ENCODE results near the gene PDE10A.
"Not testable (repeated sequence)": the region's sequence is repeated elsewhere in the genome, so short reads cannot be mapped to it uniquely, and the experiment has no call there.

The PDE10A gene

DNA sequence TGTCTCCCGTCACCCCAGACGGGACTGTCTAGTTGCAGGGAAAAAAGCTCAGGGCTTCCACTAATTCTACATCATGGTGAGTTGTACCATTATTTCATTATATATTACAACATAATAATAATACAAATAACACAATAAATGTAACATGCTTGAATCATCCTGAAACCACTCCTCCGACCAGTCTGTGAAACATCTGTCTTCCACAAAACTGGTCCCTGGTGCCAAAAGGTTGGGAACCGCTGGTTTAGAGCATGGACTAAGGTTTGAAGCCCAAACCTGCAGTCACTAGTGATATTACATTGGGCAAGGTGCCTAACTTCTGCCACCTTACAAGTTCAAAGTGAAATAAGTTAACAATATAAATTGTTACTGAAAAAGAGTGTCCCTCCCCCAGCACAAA lies 175.7 kb downstream of the PDE10A start:
- no peak overlapping the region for H3K27ac ChIP-seq (ENCODE audit: low read depth, low read length)
- WGBS = 93% methylated on average over 4 of the region's 4 CpGs
- H3K9me3 ChIP-seq (ENCODE audit: insufficient read depth, low read depth, low read length) = no peaks in the 10 kb centered on the region
- H3K36me3 ChIP-seq (ENCODE audit: insufficient read depth, low read length) = no peaks in the 10 kb centered on the region
- H3K4me1 ChIP-seq (ENCODE audit: insufficient read depth, low read length) = no peaks in the 10 kb centered on the region
- no peaks in the 10 kb centered on the region for H3K27me3 ChIP-seq (ENCODE audit: insufficient read depth, low read length)
- H3K4me3 ChIP-seq (ENCODE audit: low read length) = no peak overlapping the region
- no peak overlapping the region for H3K9ac ChIP-seq (ENCODE audit: low read depth, low read length)

DNA sequence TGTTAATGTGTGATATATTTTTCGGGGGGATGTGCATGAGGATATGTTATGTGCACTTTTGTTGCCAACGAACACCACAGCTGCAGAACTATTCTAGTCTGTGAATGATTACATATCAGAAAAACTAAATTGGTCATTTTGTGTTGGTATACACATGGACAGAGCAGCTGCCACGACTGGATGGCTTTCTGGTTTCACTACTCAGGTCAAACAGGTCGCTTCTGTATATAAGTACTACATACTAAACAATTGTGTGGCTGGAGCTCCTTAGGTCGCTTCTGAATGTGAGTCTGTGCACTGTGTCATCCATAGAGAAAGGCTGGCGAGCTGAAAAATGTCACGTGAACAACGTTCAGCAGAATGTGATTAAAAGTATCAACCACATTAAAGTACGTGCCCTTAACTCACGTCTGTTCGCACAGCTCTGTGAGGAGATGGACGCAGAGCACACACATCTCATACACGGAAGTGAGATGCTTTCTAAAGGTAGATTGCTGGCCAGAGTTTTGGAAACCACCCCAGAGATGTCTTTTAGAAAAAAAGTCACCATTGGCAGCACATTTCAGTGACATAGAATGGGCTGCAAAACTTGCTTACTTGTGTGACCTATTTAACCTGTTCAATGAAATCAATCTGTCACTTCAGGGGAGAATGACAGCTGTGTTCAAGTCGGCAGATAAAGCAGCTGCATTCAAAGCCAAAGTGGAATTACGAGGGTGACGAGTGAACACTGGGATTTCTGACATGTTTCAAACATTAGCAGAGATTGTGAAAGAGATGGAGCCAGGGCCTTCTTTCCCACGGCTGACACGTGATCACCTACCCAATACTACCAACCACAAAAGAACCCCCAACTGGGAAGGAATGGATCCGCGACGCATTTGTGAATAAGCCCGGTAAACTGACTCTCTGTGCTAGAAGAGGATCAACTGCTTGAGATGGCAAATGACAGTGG lies 176.6 kb downstream of the PDE10A start:
- Histone ChIP-seq H3K9me3 (ENCODE audit: insufficient read depth, low read depth, low read length) (no peaks in the 10 kb centered on the region), H3K4me3 (ENCODE audit: low read length) (no peak overlapping the region), H3K27ac (ENCODE audit: low read depth, low read length) (no peak overlapping the region), H3K4me1 (ENCODE audit: insufficient read depth, low read length) (no peaks in the 10 kb centered on the region), H3K9ac (ENCODE audit: low read depth, low read length) (no peak overlapping the region), H3K36me3 (ENCODE audit: insufficient read depth, low read length) (no peaks in the 10 kb centered on the region), H3K27me3 (ENCODE audit: insufficient read depth, low read length) (no peaks in the 10 kb centered on the region)
- WGBS = 85% methylated on average over 21 of the region's 22 CpGs

DNA sequence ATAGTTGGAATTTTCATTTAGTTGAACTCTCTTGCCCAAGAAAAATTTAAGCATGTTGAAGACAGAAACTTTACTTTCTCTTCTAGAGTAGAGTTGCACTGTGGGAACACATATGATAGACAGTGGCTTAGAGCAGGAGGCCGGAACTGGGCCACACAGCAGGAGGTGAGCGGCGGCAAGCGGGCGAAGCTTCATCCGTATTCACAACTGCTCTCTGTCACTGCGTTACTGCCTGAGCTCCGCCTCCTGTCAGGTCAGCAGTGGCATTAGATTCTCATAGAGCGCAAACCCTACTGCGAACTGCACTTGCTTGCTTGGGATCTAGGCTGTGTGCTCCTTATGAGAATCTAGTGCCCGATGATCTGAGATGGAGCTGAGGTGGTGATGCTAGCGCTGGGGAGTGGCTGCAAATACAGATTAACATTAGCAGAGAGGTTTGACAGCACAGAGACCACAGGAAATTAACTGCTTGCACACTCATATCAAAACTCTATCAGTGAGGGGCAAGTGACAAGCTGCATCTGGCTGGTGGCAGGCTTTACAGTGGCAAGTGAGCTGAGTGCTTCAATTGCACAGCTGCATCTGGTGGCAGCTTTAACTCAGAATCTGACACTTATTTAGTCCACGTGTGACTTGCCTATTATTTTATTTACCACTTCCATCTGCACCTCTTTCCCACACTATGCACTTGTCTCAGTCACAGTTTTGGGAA lies 178.7 kb downstream of the PDE10A start:
- H3K36me3 ChIP-seq (ENCODE audit: insufficient read depth, low read length) = no peaks in the 10 kb centered on the region
- H3K9me3 ChIP-seq (ENCODE audit: insufficient read depth, low read depth, low read length) = no peaks in the 10 kb centered on the region
- H3K4me3 ChIP-seq (ENCODE audit: low read length) = no peak overlapping the region
- H3K9ac ChIP-seq (ENCODE audit: low read depth, low read length) = no peak overlapping the region
- H3K27me3 ChIP-seq (ENCODE audit: insufficient read depth, low read length) = no peaks in the 10 kb centered on the region
- H3K4me1 ChIP-seq (ENCODE audit: insufficient read depth, low read length) = no peaks in the 10 kb centered on the region
- WGBS = 76% methylated on average over 13 of the region's 13 CpGs
- H3K27ac ChIP-seq (ENCODE audit: low read depth, low read length) = no peak overlapping the region

DNA sequence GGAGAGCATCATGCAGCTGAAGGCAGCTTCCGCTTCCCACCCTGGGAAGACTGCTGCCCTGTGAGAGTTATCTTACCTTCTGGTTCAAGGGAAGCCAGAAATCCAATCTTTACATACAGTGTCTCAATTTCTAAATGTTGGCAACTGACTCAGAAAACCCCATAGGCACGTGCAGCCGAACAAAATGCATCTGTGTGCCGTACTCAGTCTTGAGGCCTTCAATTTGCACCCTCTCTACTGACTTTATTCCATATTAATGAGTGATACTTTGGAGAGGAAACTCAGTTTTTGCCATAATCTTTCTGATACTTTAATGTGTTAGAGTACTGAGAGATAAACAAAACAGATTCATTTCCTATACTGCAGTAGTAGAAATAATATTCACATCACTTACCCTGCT lies 181.1 kb downstream of the PDE10A start:
- Histone ChIP-seq H3K9ac (ENCODE audit: low read depth, low read length) (no peak overlapping the region), H3K4me1 (ENCODE audit: insufficient read depth, low read length) (peaks cover 14% of the 10 kb centered on the region), H3K9me3 (ENCODE audit: insufficient read depth, low read depth, low read length) (no peaks in the 10 kb centered on the region), H3K4me3 (ENCODE audit: low read length) (no peak overlapping the region), H3K27me3 (ENCODE audit: insufficient read depth, low read length) (no peaks in the 10 kb centered on the region), H3K27ac (ENCODE audit: low read depth, low read length) (no peak overlapping the region), H3K36me3 (ENCODE audit: insufficient read depth, low read length) (no peaks in the 10 kb centered on the region)
- WGBS = 97% methylated on average over 4 of the region's 4 CpGs

DNA sequence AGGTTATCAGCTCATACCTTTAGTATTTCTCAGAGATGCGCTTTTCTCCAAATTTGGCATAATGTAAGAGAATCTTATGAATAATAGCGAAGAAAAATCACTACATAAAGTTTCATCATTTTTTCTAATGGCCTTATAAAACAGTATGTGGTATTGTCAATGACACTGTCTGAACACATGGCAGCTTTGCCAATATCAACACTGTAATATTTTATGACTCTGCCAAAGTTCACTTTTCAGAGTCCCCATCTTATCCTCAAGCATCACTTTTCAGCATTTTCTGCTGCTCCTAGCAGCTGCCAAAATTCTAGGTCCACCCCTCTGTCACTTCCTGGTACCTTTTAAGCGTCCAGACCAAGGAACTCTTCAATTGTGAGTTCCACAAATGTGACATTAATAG lies 182.1 kb downstream of the PDE10A start:
- Histone ChIP-seq H3K9ac (ENCODE audit: low read depth, low read length) (no peak overlapping the region), H3K4me1 (ENCODE audit: insufficient read depth, low read length) (peaks cover 14% of the 10 kb centered on the region), H3K27me3 (ENCODE audit: insufficient read depth, low read length) (no peaks in the 10 kb centered on the region), H3K36me3 (ENCODE audit: insufficient read depth, low read length) (no peaks in the 10 kb centered on the region), H3K4me3 (ENCODE audit: low read length) (no peak overlapping the region), H3K9me3 (ENCODE audit: insufficient read depth, low read depth, low read length) (no peaks in the 10 kb centered on the region), H3K27ac (ENCODE audit: low read depth, low read length) (no peak overlapping the region)
- 100% methylated on average over 1 of the region's 3 CpGs for WGBS

DNA sequence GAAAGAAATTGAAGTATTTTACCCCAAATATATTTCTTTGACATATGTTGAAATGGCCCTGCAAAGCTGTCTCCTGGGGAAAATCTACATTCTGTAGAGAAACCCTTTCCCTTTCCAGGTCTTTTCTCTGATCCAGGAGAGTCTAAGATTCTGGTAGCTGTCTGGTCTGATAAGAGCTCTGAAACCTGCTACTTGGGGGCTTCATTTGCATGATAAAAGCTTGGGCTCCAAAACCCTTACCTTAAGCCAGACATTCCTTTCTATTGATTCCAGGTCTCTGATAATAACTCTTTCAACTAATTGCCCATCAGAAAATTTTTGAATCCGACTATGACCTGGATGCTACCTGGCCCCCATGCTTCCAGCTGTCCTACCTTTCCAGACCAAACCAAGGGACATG lies 184.5 kb downstream of the PDE10A start:
- H3K4me1 ChIP-seq (ENCODE audit: insufficient read depth, low read length) = peaks cover 14% of the 10 kb centered on the region
- no peaks in the 10 kb centered on the region for H3K36me3 ChIP-seq (ENCODE audit: insufficient read depth, low read length)
- H3K4me3 ChIP-seq (ENCODE audit: low read length) = no peak overlapping the region
- H3K9ac ChIP-seq (ENCODE audit: low read depth, low read length) = no peak overlapping the region
- WGBS = 89% methylated on average over 1 of the region's 1 CpG
- no peaks in the 10 kb centered on the region for H3K27me3 ChIP-seq (ENCODE audit: insufficient read depth, low read length)
- no peaks in the 10 kb centered on the region for H3K9me3 ChIP-seq (ENCODE audit: insufficient read depth, low read depth, low read length)
- no peak overlapping the region for H3K27ac ChIP-seq (ENCODE audit: low read depth, low read length)

DNA sequence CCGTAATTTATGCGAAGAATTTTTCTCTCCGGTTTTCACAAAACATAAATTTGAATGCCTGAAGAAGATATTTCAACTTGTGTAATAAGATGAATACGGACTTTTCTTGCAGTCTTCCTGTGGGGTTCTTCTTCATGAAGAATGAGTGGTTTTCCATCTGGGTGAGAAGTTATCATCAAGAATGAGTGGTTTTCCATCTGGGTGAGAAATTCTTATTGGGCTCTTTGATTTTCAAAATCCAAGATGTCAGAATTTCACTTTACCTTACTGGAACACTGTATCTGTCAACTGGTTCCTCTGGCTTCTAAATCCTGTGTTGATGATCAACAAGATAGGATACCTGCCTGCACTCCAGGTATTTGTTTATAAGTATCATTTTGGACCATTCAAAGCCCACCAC lies 193.6 kb downstream of the PDE10A start:
- Histone ChIP-seq H3K27me3 (ENCODE audit: insufficient read depth, low read length) (no peaks in the 10 kb centered on the region), H3K9me3 (ENCODE audit: insufficient read depth, low read depth, low read length) (peaks cover 9% of the 10 kb centered on the region), H3K36me3 (ENCODE audit: insufficient read depth, low read length) (no peaks in the 10 kb centered on the region), H3K4me1 (ENCODE audit: insufficient read depth, low read length) (0 out of 2 replicates have a peak, but pooled peaks cover 4% of the 10 kb centered on the region), H3K4me3 (ENCODE audit: low read length) (no peak overlapping the region), H3K9ac (ENCODE audit: low read depth, low read length) (no peak overlapping the region), H3K27ac (ENCODE audit: low read depth, low read length) (no peak overlapping the region)
- WGBS = 97% methylated on average over 4 of the region's 4 CpGs

DNA sequence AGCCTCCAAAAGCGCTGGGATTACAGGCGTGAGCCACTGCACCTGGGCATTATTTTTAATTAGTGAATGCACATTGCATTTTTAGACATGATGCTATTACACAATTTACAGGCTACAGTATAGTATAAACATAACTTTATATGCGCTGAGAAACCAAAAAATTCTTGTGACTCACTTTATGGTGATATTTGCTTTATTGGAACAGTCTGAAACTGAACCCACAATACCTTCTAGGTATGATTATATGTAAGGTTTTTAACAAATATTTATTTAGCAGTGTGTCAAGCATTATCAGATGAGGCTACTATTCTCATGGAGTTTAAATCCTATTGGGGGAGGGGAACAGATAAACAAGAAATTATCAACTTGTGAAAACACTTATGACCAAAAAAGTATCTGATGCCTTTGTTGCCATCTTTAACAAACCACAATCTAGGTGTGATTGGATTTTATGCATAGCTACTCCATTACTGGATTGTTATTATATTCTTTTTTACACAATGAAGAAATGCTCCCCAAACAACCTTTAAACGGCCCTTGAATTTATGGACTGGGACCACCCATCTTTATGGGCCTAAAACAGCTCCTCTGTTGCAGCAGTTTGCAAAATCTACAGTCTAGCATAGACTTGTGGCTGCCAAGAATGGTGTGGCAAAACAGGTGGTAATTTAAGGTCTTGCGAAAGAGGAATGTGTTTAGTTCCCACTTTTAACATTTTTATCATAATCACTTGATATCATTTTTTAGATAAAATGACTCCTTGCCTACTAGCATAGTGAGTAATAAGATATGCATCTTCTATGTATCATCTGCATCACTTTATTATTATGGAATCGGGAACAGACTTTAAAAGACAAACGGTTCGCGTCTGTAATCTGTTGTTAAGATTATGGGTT lies 194.5 kb downstream of the PDE10A start:
- Histone ChIP-seq H3K4me1 (ENCODE audit: insufficient read depth, low read length) (0 out of 2 replicates have a peak, but pooled peaks cover 4% of the 10 kb centered on the region), H3K27ac (ENCODE audit: low read depth, low read length) (no peak overlapping the region), H3K4me3 (ENCODE audit: low read length) (no peak overlapping the region), H3K36me3 (ENCODE audit: insufficient read depth, low read length) (no peaks in the 10 kb centered on the region), H3K27me3 (ENCODE audit: insufficient read depth, low read length) (no peaks in the 10 kb centered on the region), H3K9me3 (ENCODE audit: insufficient read depth, low read depth, low read length) (peaks cover 17% of the 10 kb centered on the region), H3K9ac (ENCODE audit: low read depth, low read length) (no peak overlapping the region)
- 96% methylated on average over 7 of the region's 9 CpGs for WGBS

DNA sequence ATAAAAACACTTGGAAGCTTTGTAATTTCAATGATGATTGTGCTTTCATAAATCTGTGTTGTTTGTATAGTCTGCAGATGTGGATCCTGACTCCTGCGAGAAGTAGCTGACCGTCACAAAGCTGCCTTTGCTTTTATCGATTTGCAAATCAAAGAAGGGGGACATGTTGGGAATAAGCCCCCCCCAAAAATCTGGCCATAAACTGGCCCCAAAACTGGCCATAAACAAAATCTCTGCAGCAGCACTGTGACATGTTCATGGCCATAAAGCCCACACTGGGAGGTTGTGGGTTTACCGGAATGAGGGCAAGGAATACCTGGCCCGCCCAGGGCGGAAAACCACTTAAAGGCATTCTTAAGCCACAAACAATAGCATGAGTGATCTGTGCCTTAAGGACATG lies 199.5 kb downstream of the PDE10A start:
- peaks cover 21% of the 10 kb centered on the region for H3K9me3 ChIP-seq (ENCODE audit: insufficient read depth, low read depth, low read length)
- not testable (repeated sequence) for H3K36me3 ChIP-seq (ENCODE audit: insufficient read depth, low read length); H3K4me3 ChIP-seq (ENCODE audit: low read length); H3K4me1 ChIP-seq (ENCODE audit: insufficient read depth, low read length); H3K27me3 ChIP-seq (ENCODE audit: insufficient read depth, low read length); H3K9ac ChIP-seq (ENCODE audit: low read depth, low read length); H3K27ac ChIP-seq (ENCODE audit: low read depth, low read length)
- 97% methylated on average over 6 of the region's 6 CpGs for WGBS

DNA sequence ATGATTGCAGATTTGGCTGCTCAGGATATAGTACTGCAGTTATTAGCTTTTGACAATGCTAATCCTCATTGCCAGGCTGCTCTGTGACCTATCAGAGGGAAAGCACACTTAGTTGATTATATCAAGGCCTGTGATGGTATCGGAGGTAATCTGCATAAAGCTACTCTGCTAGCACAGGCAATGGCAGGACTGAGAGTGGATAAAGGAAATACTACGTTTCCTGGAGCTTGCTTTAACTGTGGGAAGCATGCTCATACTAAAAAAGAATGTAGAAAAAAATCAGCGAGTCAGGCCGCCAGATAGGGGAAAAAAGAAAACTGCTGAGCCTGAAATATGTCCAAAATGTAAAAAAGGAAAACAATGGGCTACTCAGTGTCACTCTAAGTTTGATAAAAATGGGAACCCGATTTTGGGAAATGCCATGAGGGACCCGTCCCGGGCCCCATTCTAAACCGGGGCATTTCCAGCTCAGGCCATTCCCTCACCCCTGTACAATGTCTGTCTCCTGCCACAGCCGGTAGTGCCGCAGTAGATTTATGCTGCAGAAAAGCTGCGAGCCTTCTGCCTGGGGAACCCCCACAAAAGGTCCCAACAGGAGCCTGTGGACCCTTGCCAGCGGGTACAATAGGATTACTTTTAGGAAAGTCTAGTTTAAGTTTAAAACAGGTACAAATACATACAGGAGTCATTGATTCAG lies 203.3 kb downstream of the PDE10A start:
- WGBS = 90% methylated on average over 12 of the region's 12 CpGs
- not testable (repeated sequence) for H3K36me3 ChIP-seq (ENCODE audit: insufficient read depth, low read length)

More for the DNA sequence above, 203.3 kb downstream of the PDE10A start:
- H3K9me3 ChIP-seq (ENCODE audit: insufficient read depth, low read depth, low read length) = peaks cover 15% of the 10 kb centered on the region
- not testable (repeated sequence) for H3K27me3 ChIP-seq (ENCODE audit: insufficient read depth, low read length); H3K27ac ChIP-seq (ENCODE audit: low read depth, low read length); H3K4me3 ChIP-seq (ENCODE audit: low read length); H3K4me1 ChIP-seq (ENCODE audit: insufficient read depth, low read length); H3K9ac ChIP-seq (ENCODE audit: low read depth, low read length)
